SU-DHL-6 (cell line): ENCODE measurements around the gene KATNB1.

ENCODE experiments used
- H2AFZ ChIP-seq: fragments of 200-600 bp; sonication (generic); 2 replicates; pipeline ENCODE4 v1.6.1; 2014; ENCODE audit warnings: low read depth, mild to moderate bottlenecking, moderate library complexity, mixed read lengths, antibody characterized with exemption, low read length; ENCODE audit not compliant: severe bottlenecking
- H3F3A ChIP-seq: fragments of 200-600 bp; shearing (Covaris generic); 2 replicates; pipeline ENCODE4 v1.6.0; 2016; ENCODE audit warnings: antibody characterized with exemption, mild to moderate bottlenecking; ENCODE audit not compliant: insufficient read depth
- H3K27ac ChIP-seq: fragments of 200-600 bp; sonication (generic); 2 replicates; pipeline ENCODE4 v1.5.1; 2016; ENCODE audit warnings: low read depth, mild to moderate bottlenecking, low read length, moderate library complexity, mixed read lengths
- H3K27me3 ChIP-seq: fragments of 200-600 bp; sonication (generic), shearing (Covaris generic); 2 replicates; pipeline ENCODE4 v1.6.0; 2014; ENCODE audit warnings: mild to moderate bottlenecking, low read length
- H3K36me3 ChIP-seq: fragments of 200-600 bp; sonication (generic); 2 replicates; pipeline ENCODE4 v1.6.1; 2014; ENCODE audit warnings: mild to moderate bottlenecking, low read length, mixed read lengths
- H3K4me2 ChIP-seq: fragments of 300-600, 200-600 bp; shearing (Covaris generic), sonication (generic); 2 replicates; pipeline ENCODE4 v1.6.0; 2014; ENCODE audit warnings: low read length, low read depth, mild to moderate bottlenecking; ENCODE audit not compliant: poor library complexity, severe bottlenecking
- H3K4me3 ChIP-seq: fragments of 200-600 bp; sonication (generic); 2 replicates; pipeline ENCODE4 v1.5.1; 2014; ENCODE audit warnings: antibody characterized with exemption, low read length, mild to moderate bottlenecking, mixed read lengths; ENCODE audit not compliant: insufficient read depth, poor library complexity, severe bottlenecking
- H3K79me2 ChIP-seq: fragments of 200-600 bp; sonication (generic); 2 replicates; pipeline ENCODE4 v1.6.1; 2014; ENCODE audit warnings: mild to moderate bottlenecking, low read length, moderate library complexity; ENCODE audit not compliant: insufficient read depth
- H3K9ac ChIP-seq: fragments of 200-600 bp; sonication (generic); 2 replicates; pipeline ENCODE4 v1.7.0; 2014; ENCODE audit warnings: mild to moderate bottlenecking, low read length
- H3K9me2 ChIP-seq: fragments of 200-600 bp; sonication (generic); replicated peaks from 2 replicates; pipeline ENCODE4 v1.6.1; 2014; ENCODE audit warnings: low read length; ENCODE audit not compliant: insufficient read depth
- H3K9me3 ChIP-seq: fragments of 200-600 bp; sonication (generic); 2 replicates; pipeline ENCODE4 v1.6.1; 2014; ENCODE audit warnings: low read length, mixed read lengths; ENCODE audit not compliant: insufficient read depth
- H4K20me1 ChIP-seq: fragments of 200-600 bp; sonication (generic); 2 replicates; pipeline ENCODE4 v1.6.1; 2014; ENCODE audit warnings: low read depth, mild to moderate bottlenecking, antibody characterized with exemption, low read length, moderate library complexity, mixed read lengths
- CTCF ChIP-seq: fragments of 200-600 bp; sonication (generic); IDR thresholded peaks from one replicate; pipeline ENCODE4 v1.5.1; 2017; ENCODE audit warnings: antibody characterized with exemption, mild to moderate bottlenecking, low read length, moderate library complexity; ENCODE audit not compliant: insufficient read depth, poor library complexity, severe bottlenecking
- EZH2phosphoT487 ChIP-seq: fragments of 200-600 bp; sonication (generic), shearing (Covaris generic); conservative IDR thresholded peaks from 2 replicates; pipeline ENCODE4 v1.6.1; 2018; ENCODE audit warnings: mild to moderate bottlenecking, antibody characterized with exemption, low read length, moderate library complexity, mixed read lengths

The KATNB1 gene

GRCh38 chr16:57764341-57765159, 29.0 kb downstream of the KATNB1 start:
- TF ChIP-seq CTCF (no peak), EZH2phosphoT487 (no peak)
- H2AFZ ChIP-seq = no peak overlapping the region

GRCh38 chr16:57765160-57765728, 29.7 kb downstream of the KATNB1 start:
- Histone ChIP-seq H3K4me2 (no peak overlapping the region), H4K20me1 (no peaks in the 10 kb centered on the region), H3K36me3 (no peaks in the 10 kb centered on the region), H3K79me2 (no peaks in the 10 kb centered on the region), H3F3A (no peaks in the 10 kb centered on the region), H3K9ac (no peak overlapping the region), H3K9me3 (no peaks in the 10 kb centered on the region), H3K27me3 (no peaks in the 10 kb centered on the region), H3K4me3 (no peak overlapping the region), H3K27ac (no peak overlapping the region), H3K9me2 (no peaks in the 10 kb centered on the region), H2AFZ (no peak overlapping the region)
- TF ChIP-seq EZH2phosphoT487 (no peak), CTCF (no peak)

More at GRCh38 chr16:57764341-57765159, 29.0 kb downstream of the KATNB1 start:
- Histone ChIP-seq H3K27ac (no peak overlapping the region), H3K9ac (no peak overlapping the region), H3K27me3 (no peaks in the 10 kb centered on the region), H3F3A (no peaks in the 10 kb centered on the region), H3K79me2 (no peaks in the 10 kb centered on the region), H3K9me2 (no peaks in the 10 kb centered on the region), H4K20me1 (no peaks in the 10 kb centered on the region), H3K36me3 (no peaks in the 10 kb centered on the region), H3K4me2 (no peak overlapping the region), H3K4me3 (no peak overlapping the region), H3K9me3 (no peaks in the 10 kb centered on the region)

GRCh38 chr16:57766714-57767348, 31.3 kb downstream of the KATNB1 start:
- H3K79me2 ChIP-seq = no peaks in the 10 kb centered on the region
- TF ChIP-seq EZH2phosphoT487 (no peak), CTCF (no peak)
- no peaks in the 10 kb centered on the region for H3K9me3 ChIP-seq
- no peaks in the 10 kb centered on the region for H3F3A ChIP-seq
- H3K27ac ChIP-seq = no peak overlapping the region
- no peaks in the 10 kb centered on the region for H3K9me2 ChIP-seq
- H3K9ac ChIP-seq = no peak overlapping the region
- no peak overlapping the region for H3K4me2 ChIP-seq
- H3K36me3 ChIP-seq = no peaks in the 10 kb centered on the region
- H3K4me3 ChIP-seq = no peak overlapping the region
- H2AFZ ChIP-seq = no peak overlapping the region
- H4K20me1 ChIP-seq = no peaks in the 10 kb centered on the region
- no peaks in the 10 kb centered on the region for H3K27me3 ChIP-seq
